GM12874 (cell line): ENCODE data around the gene EXPH5.

Experiments used
- CTCF ChIP-seq: IDR thresholded peaks from 2 replicates; pipeline ENCODE4 v1.5.1; 2011; ENCODE audit warnings: low read depth, mild to moderate bottlenecking, control low read depth, low read length, moderate library complexity; ENCODE audit not compliant: insufficient read depth

EXPH5 gene

GRCh38 chr11:108588287-108588686, 5.3 kb downstream of the EXPH5 start:
- no peak for TF ChIP-seq CTCF

GRCh38 chr11:108587109-108587508, 6.5 kb downstream of the EXPH5 start:
- TF ChIP-seq CTCF, result no peak

- no peak for TF ChIP-seq CTCF
These were observed 7.0 kb downstream of the EXPH5 start for GRCh38 chr11:108586600-108586999.

- TF ChIP-seq CTCF, result no peak
These were observed 8.6 kb downstream of the EXPH5 start for GRCh38 chr11:108584973-108585372.

- TF ChIP-seq CTCF, result no peak
These were observed 12.9 kb downstream of the EXPH5 start for GRCh38 chr11:108580645-108581044.

GRCh38 chr11:108580043-108580442, 13.5 kb downstream of the EXPH5 start:
- TF ChIP-seq CTCF, result no peak

- TF ChIP-seq CTCF, result no peak
These were observed 17.0 kb downstream of the EXPH5 start for GRCh38 chr11:108576523-108576922.

GRCh38 chr11:108574675-108575074, 18.9 kb downstream of the EXPH5 start:
- no peak for TF ChIP-seq CTCF
